Left cardiac atrium (tissue), 4 donors: ENCODE data around the gene PLCH1. TPM values are rescaled to one million over a fixed set of nuclear protein-coding genes. Genes with fewer than 3 reads are reported as not detected.

Experiments used
- ATAC-seq, 2 donors: fragments of 200-7000 bp; cut with Tn5 transposase; one replicate each; pipeline ENCODE4 v1.9.1; 2020; ENCODE audit warnings: mild to moderate bottlenecking in 2 of 2, moderate library complexity in 2 of 2
- DNase-seq: peaks from one replicate; pipeline ENCODE4 v3.0.0-alpha.2; 2020
- intact Hi-C, 2 donors: fragments of 100-400 bp; cut with DNase I; formaldehyde crosslinking; loops; one replicate each; pipeline versions ENCODE4 v1.14.1 to v1.15.1; 2022 to 2023
- total RNA-seq, 2 donors: library from RNA; stranded (reverse); fragmentation: NEBNext Ultra II Directional; extraction: Animal tissue kit (Norgen Biotek cat#: 25700); gene quantifications; one replicate each; pipeline ENCODE4 v1.2.1, GENCODE V29; 2021
- donor health status: DM: no; HTN: yes; CAD: no.
- donor health status: DM: no; HTN: yes; CAD: no; lungs with severe emphysema.
- donor health status: DM: yes; HTN: yes; CAD: no.
- donor health status: Dilated cardiomyopathy.

Gene PLCH1
- total RNA-seq, 2 donors from 2014 or later = 0.39 to 1.3 TPM

GRCh38 chr3:155385896-155386625 is 358.8 kb downstream of the PLCH1 start:
- no peak for DNase-seq
- peak in 1 of 2 donors; percentile 77 for ATAC-seq
- intact Hi-C loops = loop anchor here in 1 of 2 donors (10.0 kb wide), 1 partner anchor 319 kb away; no protein-coding TSS in a partner anchor

DNA sequence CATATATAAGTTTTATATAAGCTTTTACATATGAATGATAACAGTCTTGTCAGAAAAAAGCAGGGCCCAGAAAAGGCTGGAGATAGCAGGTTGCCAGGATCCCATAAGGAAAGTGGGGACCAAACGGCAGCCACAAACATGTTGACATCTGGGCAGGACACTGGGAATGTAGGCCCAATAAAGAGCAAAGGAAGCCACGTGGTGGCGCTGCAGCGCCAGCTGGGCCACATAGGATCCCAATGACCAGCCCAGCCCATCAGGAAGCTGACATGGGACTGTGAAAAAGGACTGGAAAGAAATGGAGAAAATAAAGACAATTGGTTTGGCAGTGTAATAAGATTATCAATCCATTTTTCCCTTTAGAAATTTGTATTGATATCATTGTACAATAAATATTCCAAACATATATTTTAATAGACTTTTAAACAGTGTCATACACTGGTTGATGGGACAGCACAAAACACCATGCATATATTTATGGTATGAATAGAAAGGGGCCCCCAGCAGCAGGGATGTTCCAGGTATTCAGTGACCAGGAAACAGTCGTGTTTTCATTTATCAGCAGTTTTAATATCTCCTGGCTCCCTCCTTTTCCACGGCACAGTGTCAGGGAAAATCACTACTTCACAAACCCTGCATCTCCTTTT is 362.4 kb downstream of the PLCH1 start:
- peak; percentile 79 to 81 for ATAC-seq
- intact Hi-C loops = loop anchor here (1.0 to 10.0 kb wide), 2 partner anchors 319 to 322 kb away; no protein-coding TSS in a partner anchor
- DNase-seq = peak; percentile 70

- intact Hi-C loops = no loop called here
- no peak for DNase-seq
- no peak for ATAC-seq
Observed at GRCh38 chr3:155377847-155378246, 367.0 kb downstream of the PLCH1 start.

- intact Hi-C loops = no loop called here
Observed at GRCh38 chr3:155377071-155377470, 367.8 kb downstream of the PLCH1 start.

DNA sequence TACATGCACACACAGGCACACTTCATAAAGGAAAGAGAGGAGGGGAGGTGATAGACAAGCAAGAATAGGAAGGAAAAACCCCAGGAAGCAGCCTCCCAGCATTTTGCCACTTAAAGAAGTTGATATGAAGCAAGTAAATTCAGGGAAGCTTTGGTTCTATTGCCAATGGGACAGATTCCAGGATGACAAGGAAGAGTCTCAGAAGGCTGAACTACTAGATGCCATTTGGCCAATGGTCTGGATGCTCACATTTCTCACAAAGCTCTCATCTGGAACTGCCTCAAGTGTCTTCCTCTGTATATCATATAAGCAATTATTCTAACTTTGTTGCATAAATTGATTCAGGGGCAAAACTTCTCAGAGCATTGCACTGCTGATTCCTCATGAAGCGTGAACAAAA is 372.6 kb downstream of the PLCH1 start:
- intact Hi-C loops = no loop called here
- ATAC-seq (no peak), DNase-seq (no peak)

More at GRCh38 chr3:155377071-155377470, 367.8 kb downstream of the PLCH1 start:
- DNase-seq (no peak), ATAC-seq (no peak)

DNA sequence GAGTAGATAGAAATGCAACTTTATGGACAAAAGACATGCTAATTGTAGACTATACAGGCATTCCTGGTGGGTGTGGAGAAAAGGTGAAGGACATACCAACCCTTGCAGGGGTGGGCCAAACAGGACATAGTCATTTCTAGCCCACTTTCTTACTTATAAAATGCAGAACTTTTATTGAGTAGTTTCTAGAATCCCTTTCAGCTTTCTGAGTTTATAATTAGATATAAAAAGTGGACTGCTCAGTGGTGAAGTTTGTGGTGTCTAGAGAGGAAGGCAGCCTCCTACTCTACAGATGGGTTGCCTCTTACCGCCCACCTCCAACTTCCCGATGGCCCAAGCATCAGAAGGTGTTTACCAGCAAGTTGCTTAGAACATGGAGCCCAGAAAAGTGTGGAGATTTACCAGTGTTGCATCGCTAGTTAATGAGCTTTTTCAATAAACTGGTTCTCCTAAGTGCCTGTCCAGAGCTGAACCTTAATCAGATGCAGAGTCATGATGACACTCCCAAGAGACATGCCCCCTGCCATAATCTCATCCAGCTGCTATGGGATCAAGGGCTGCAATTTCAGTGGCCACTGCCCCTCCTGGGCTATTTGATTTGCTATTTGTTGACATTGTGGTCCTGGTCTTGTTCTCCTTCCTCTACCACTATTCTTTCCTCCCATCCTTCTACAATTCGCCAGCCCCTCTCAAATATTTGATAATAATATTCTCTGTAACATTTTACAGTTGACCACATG is 373.9 kb downstream of the PLCH1 start:
- DNase-seq (no peak), ATAC-seq (no peak)
- intact Hi-C loops = no loop called here

DNA sequence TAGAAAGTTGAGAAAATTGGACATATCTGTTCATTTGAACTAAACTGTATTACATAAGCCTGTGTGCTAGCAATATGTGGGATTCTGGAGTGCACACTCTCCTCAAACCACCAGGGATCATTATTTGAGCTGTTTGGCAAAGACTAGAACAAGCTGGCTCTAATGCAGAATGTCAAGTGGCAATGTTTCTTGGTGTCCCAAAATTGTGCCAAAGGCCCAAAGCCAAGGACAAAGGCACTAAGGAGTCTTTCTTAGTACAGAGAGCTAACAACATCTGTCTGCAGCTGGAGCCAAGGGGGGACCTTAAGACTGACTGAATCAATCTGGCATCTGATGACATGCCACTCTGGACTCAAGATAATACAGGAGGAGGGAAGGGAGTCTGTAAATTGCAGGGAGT is 374.7 kb downstream of the PLCH1 start:
- ATAC-seq (peak; percentile 92 to 94), DNase-seq (peak; percentile 50)
- intact Hi-C loops = no loop called here

DNA sequence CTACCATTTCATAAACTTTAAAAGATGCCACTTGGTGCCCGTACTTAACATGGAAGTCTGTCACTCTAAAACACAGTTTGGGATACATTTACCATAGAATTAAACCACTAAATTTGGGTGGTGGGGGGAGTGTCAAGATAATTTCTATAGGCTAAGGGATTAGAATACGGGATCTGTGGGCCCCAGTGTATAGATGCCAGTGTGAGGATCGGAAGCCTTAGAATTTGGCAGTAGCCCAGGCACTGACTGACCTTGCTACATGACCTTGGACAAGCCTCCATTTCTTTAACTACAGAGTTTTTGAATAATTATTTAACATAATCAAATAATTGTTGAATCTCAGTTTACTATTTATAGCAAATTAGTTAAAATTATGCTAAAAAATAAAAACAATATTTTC is 375.1 kb downstream of the PLCH1 start:
- no peak for DNase-seq
- intact Hi-C loops = no loop called here
- ATAC-seq = no peak

DNA sequence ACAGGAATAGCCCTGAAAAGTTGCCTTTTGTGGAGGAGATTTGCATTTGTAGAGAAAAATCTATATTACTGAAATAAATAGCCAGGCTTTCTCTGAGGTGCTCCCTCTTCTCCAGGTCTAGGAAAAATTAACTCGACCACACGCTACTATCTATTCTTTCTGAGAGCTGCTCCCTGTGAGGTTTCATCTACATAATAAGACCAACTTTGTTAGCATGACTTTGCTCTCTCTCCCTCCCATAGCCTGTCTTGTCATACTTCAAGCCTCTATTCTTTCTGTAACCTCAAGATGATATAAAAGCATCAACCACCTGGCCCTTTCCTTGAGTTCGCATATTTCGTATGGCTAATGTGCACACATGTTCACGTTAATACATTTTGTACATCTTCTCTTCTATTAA is 375.6 kb downstream of the PLCH1 start:
- DNase-seq (no peak), ATAC-seq (no peak)
- intact Hi-C loops = no loop called here

GRCh38 chr3:155368786-155369185 is 376.1 kb downstream of the PLCH1 start:
- no peak for ATAC-seq
- DNase-seq = no peak
- intact Hi-C loops = no loop called here

DNA sequence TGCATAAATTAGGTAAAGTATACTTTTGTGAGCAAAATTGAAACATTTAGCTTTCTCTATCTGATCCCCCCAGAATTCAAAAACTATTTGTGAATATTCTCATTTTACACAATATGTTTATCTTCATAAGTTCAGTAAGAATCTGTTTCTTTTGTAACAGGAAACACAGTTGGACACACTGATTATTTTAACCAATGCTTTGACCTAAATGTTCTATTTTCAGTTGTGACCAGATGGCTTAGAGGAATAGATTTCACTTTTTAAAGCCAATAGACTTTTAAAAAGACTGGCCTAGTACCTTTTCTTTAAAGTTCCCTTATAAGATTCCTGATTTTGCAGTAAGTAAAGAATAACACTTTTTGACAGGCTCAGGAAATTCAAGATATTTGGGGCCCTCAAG is 377.4 kb downstream of the PLCH1 start:
- no peak for DNase-seq
- intact Hi-C loops = no loop called here
- ATAC-seq = no peak

- intact Hi-C loops = no loop called here
- DNase-seq (no peak), ATAC-seq (no peak)
Observed at GRCh38 chr3:155365178-155365783, 379.6 kb downstream of the PLCH1 start.

DNA sequence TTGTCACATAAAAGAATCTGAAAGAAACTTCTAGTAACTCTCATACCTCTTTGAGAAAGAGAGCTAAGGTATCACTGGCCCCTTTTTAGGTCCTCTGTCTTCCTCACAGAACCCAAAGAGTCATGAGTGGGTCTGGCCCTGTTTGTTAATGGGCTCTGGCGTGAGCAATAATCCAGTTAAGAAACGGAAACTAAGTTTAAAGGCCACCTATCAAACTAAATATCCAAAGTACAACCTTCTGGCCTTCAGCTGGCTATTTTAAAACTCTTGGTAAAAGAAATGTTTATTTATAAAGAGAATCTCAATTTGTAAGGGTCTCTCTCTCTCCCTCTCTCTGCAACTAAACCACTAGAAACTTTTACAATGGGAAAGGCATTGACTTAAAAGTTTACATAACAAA is 380.4 kb downstream of the PLCH1 start:
- ATAC-seq (no peak), DNase-seq (no peak)
- intact Hi-C loops = no loop called here

- DNase-seq = no peak
- no peak for ATAC-seq
- intact Hi-C loops = no loop called here
Observed at GRCh38 chr3:155363690-155364070, 381.2 kb downstream of the PLCH1 start.

DNA sequence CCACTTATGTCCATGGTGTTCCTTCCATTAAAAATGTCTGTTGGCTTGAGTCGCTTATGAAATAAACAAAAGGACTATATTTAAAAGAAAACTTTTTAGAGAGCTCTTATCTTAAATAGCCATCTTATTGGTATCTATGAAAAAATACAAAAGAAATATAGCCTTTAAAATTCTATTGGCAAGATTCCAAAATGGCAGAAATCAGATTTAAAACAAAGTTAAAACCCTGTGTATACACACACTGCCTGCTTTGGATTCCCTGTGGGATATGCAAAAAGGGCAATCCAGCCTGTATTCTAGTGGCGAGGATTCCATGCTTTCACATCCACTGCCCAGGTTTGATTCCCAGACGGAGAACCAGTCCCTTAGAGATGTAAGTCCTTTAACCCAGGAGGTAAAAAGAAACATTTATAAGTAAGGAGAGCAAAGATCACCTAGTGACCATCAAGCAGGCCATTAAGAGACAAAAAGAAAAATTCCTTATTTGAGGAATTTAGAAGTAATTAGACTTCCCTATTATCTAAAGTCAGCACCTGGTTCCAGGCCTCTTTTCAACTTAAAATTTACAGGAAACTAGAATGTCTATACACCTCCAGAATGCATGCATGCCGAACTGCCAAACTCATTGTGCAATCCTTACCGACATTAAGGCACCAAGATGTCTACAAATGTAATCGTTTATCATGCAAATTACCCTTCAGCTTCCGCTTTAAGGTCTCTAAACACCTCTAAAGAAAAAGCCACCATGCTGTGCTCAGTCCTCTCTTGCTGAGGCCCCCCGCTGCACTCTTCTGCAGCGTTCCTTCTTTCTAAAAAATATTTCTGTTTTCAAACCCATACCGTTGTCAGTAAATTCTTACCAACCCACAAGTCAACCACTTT is 381.8 kb downstream of the PLCH1 start:
- intact Hi-C loops = no loop called here
- DNase-seq (no peak), ATAC-seq (no peak)

- DNase-seq (no peak), ATAC-seq (no peak)
- intact Hi-C loops = no loop called here
Observed at GRCh38 chr3:155360281-155360680, 384.6 kb downstream of the PLCH1 start.

- ATAC-seq (no peak), DNase-seq (peak; percentile 21)
- intact Hi-C loops = loop anchor here in 1 of 2 donors (5.0 kb wide), 1 partner anchor 346 kb away; no protein-coding TSS in a partner anchor
Observed at GRCh38 chr3:155356594-155357370, 388.1 kb downstream of the PLCH1 start.

DNA sequence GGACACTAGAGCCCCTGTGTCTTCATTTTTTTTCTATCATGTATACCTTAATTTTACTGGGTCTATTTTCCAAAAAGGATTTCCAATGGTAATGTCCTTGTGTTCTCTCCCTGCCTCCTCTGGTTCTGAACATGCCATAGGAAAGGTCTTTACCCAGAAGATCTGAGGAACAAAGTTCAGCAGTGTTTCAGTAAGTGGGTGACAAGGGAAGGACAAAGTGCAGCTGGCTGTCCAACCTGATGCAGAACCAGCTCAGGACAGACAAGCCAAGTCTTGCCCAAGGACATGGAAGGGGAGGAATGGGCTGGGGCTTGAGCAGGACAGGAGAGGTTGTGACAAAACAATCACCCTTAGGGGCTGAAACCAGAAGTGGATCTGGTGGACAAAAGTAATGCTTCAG is 390.2 kb downstream of the PLCH1 start:
- intact Hi-C loops = loop anchor here in 1 of 2 donors (5.0 kb wide), 1 partner anchor 348 kb away; no protein-coding TSS in a partner anchor
- DNase-seq = no peak
- ATAC-seq = no peak
